Activated T-helper 2 cell treated with anti-CD3 and anti-CD28 coated beads, Interferon-gamma antibody, Interleukin-2, Interleukin-4, amounts not matched to agents 10 μg/mL and 5 μg/mL and 100 μg/mL, durations not matched to agents 14 hours and 24 hours and 36 hours (primary cell): ENCODE data around the gene MUC20. TPM values are rescaled to one million over a fixed set of nuclear protein-coding genes. Genes with fewer than 3 reads are reported as not detected.
"Not testable (repeated sequence)": the region's sequence is repeated elsewhere in the genome, so short reads cannot be mapped to it uniquely, and the experiment has no call there.

ENCODE experiments used
- DNase-seq: peaks from one replicate; pipeline ENCODE4 v3.0.0; 2021; ENCODE audit warnings: low spot score
- H3K27ac Mint-ChIP-seq: one replicate; pipeline ENCODE4 v1.8.0; 2021; ENCODE audit warnings: mixed read lengths
- H3K27me3 Mint-ChIP-seq: one replicate; pipeline ENCODE4 v1.8.0; 2021; ENCODE audit warnings: low read depth, mixed read lengths
- H3K36me3 Mint-ChIP-seq: one replicate; pipeline ENCODE4 v1.8.0; 2021; ENCODE audit warnings: low read depth, mixed read lengths
- H3K4me1 Mint-ChIP-seq: one replicate; pipeline ENCODE4 v1.8.0; 2021; ENCODE audit warnings: low read depth, mixed read lengths
- H3K4me3 Mint-ChIP-seq: one replicate; pipeline ENCODE4 v1.8.0; 2021; ENCODE audit warnings: low read depth, mild to moderate bottlenecking, moderate library complexity, mixed read lengths
- H3K9me3 Mint-ChIP-seq: one replicate; pipeline ENCODE4 v1.8.0; 2021; ENCODE audit warnings: mixed read lengths
- intact Hi-C: fragments of 100-400 bp; cut with micrococcal nuclease; formaldehyde crosslinking; loops from one replicate; pipeline ENCODE4 v1.15.1; 2023
- total RNA-seq: library from RNA; stranded (reverse); gene quantifications from 2 replicates; pipeline ENCODE4 v1.2.3, GENCODE V29; 2022

Gene MUC20
- total RNA-seq, 1 donor from 2014 or later = 3.9 TPM

- H3K4me3 Mint-ChIP-seq, H3K27me3 Mint-ChIP-seq, intact Hi-C loops: not testable (repeated sequence)
Observed at GRCh38 chr3:195688471-195689183, 32.2 kb upstream of the MUC20 start.

GRCh38 chr3:195689184-195690070, 31.4 kb upstream of the MUC20 start:
- H3K9me3 Mint-ChIP-seq, H3K4me3 Mint-ChIP-seq, H3K27me3 Mint-ChIP-seq, DNase-seq: not testable (repeated sequence)
- Mint-ChIP-seq H3K4me1 (peaks cover 48% of the 10 kb centered on the region), H3K36me3 (peaks cover 83% of the 10 kb centered on the region), H3K27ac (peak overlapping the region; percentile 86)
- intact Hi-C loops = loop anchor here (10.0 kb wide), 1 partner anchor 495 kb away; no protein-coding TSS in a partner anchor

More at GRCh38 chr3:195688471-195689183, 32.2 kb upstream of the MUC20 start:
- peak overlapping the region; percentile 86 for H3K27ac Mint-ChIP-seq
- H3K4me1 Mint-ChIP-seq = peaks cover 45% of the 10 kb centered on the region
- H3K36me3 Mint-ChIP-seq = peaks cover 83% of the 10 kb centered on the region
- H3K9me3 Mint-ChIP-seq, DNase-seq: not testable (repeated sequence)

GRCh38 chr3:195690951-195691350, 29.8 kb upstream of the MUC20 start:
- peaks cover 78% of the 10 kb centered on the region for H3K36me3 Mint-ChIP-seq
- H3K4me3 Mint-ChIP-seq = peak overlapping the region; percentile 20

GRCh38 chr3:195691596-195692353, 29.0 kb upstream of the MUC20 start:
- Mint-ChIP-seq H3K36me3 (peaks cover 75% of the 10 kb centered on the region), H3K4me3 (peak overlapping the region; percentile 40), H3K27ac (peak overlapping the region; percentile 94), H3K4me1 (peaks cover 45% of the 10 kb centered on the region)
- not testable (repeated sequence) for DNase-seq, H3K27me3 Mint-ChIP-seq, H3K9me3 Mint-ChIP-seq
- intact Hi-C loops = loop anchor here (10.0 kb wide), 1 partner anchor 493 kb away; no protein-coding TSS in a partner anchor

More at GRCh38 chr3:195690951-195691350, 29.8 kb upstream of the MUC20 start:
- peaks cover 49% of the 10 kb centered on the region for H3K4me1 Mint-ChIP-seq
- no peak for DNase-seq
- peak overlapping the region; percentile 94 for H3K27ac Mint-ChIP-seq
- intact Hi-C loops = loop anchor here (10.0 kb wide), 1 partner anchor 494 kb away; no protein-coding TSS in a partner anchor
- H3K27me3 Mint-ChIP-seq = no peaks in the 10 kb centered on the region
- no peaks in the 10 kb centered on the region for H3K9me3 Mint-ChIP-seq

GRCh38 chr3:195692354-195692685, 28.5 kb upstream of the MUC20 start:
- Mint-ChIP-seq H3K36me3 (peaks cover 74% of the 10 kb centered on the region), H3K27me3 (no peaks in the 10 kb centered on the region), H3K4me1 (peaks cover 43% of the 10 kb centered on the region), H3K4me3 (peak overlapping the region; percentile 40), H3K27ac (peak overlapping the region; percentile 94), H3K9me3 (no peaks in the 10 kb centered on the region)
- intact Hi-C loops = loop anchor here (10.0 kb wide), 1 partner anchor 492 kb away; no protein-coding TSS in a partner anchor
- no peak for DNase-seq

- H3K27me3 Mint-ChIP-seq = no peaks in the 10 kb centered on the region
- H3K4me1 Mint-ChIP-seq = peaks cover 41% of the 10 kb centered on the region
- H3K4me3 Mint-ChIP-seq = no peak overlapping the region
- H3K36me3 Mint-ChIP-seq = peaks cover 75% of the 10 kb centered on the region
- DNase-seq = no peak
- no peaks in the 10 kb centered on the region for H3K9me3 Mint-ChIP-seq
- intact Hi-C loops = loop anchor here (10.0 kb wide), 1 partner anchor 492 kb away; no protein-coding TSS in a partner anchor
- peak overlapping the region; percentile 94 for H3K27ac Mint-ChIP-seq
Observed at GRCh38 chr3:195692781-195693427, 27.9 kb upstream of the MUC20 start.

- Mint-ChIP-seq H3K27me3 (no peaks in the 10 kb centered on the region), H3K36me3 (peaks cover 81% of the 10 kb centered on the region), H3K4me3 (no peak overlapping the region), H3K9me3 (no peaks in the 10 kb centered on the region), H3K27ac (peak overlapping the region; percentile 62), H3K4me1 (peaks cover 45% of the 10 kb centered on the region)
- no peak for DNase-seq
- intact Hi-C loops = loop anchor here (10.0 kb wide), 1 partner anchor 491 kb away; no protein-coding TSS in a partner anchor
Observed at GRCh38 chr3:195693428-195694216, 27.2 kb upstream of the MUC20 start.

- Mint-ChIP-seq H3K36me3 (peaks cover 78% of the 10 kb centered on the region), H3K4me1 (peaks cover 39% of the 10 kb centered on the region), H3K27ac (peak overlapping the region; percentile 62)
- DNase-seq, H3K4me3 Mint-ChIP-seq, H3K9me3 Mint-ChIP-seq, H3K27me3 Mint-ChIP-seq: not testable (repeated sequence)
- intact Hi-C loops = loop anchor here (10.0 kb wide), 1 partner anchor 490 kb away; no protein-coding TSS in a partner anchor
Observed at GRCh38 chr3:195694217-195695076, 26.3 kb upstream of the MUC20 start.

- H3K9me3 Mint-ChIP-seq = no peaks in the 10 kb centered on the region
- H3K27me3 Mint-ChIP-seq = no peaks in the 10 kb centered on the region
- no peak for DNase-seq
- no peak overlapping the region for H3K27ac Mint-ChIP-seq
- peaks cover 27% of the 10 kb centered on the region for H3K4me1 Mint-ChIP-seq
- H3K36me3 Mint-ChIP-seq = peaks cover 70% of the 10 kb centered on the region
- no peak overlapping the region for H3K4me3 Mint-ChIP-seq
- intact Hi-C loops = loop anchor here (10.0 kb wide), 1 partner anchor 488 kb away; no protein-coding TSS in a partner anchor
Observed at GRCh38 chr3:195696632-195697278, 24.0 kb upstream of the MUC20 start.

GRCh38 chr3:195697582-195698324, 23.0 kb upstream of the MUC20 start:
- DNase-seq = no peak
- Mint-ChIP-seq H3K27ac (peak overlapping the region; percentile 42), H3K36me3 (peaks cover 62% of the 10 kb centered on the region), H3K9me3 (no peaks in the 10 kb centered on the region), H3K4me3 (no peak overlapping the region), H3K4me1 (peaks cover 17% of the 10 kb centered on the region), H3K27me3 (no peaks in the 10 kb centered on the region)
- intact Hi-C loops = loop anchor here (10.0 kb wide), 1 partner anchor 487 kb away; no protein-coding TSS in a partner anchor
